HepG2 (cell line): ENCODE results near the gene SEPTIN5. TPM values are rescaled to one million over a fixed set of nuclear protein-coding genes. Genes with fewer than 3 reads are reported as not detected.

Experiments
- ATAC-seq: fragments of 200-7000 bp; cut with Tn5 transposase; 3 replicates; pipeline ENCODE4 v1.9.1; 2020; ENCODE audit warnings: mild to moderate bottlenecking, moderate library complexity
- BruUV-seq: library from RNA; stranded (reverse); fragments of 400-500 nt; replicated peaks from 2 replicates; lab custom pipeline; 2021; lab: Mats Ljungman, UMichigan
- CTCF ChIA-PET: fragments of 300-600 bp; formaldehyde crosslinking; extraction: SDS; loops from one replicate; lab custom pipeline; 2021; ENCODE audit warnings: low total read pairs, inconsistent platforms, low intra/inter-chr PET ratio; lab: Yijun Ruan, JAX
- POLR2A ChIA-PET: fragments of 350-600 bp; sonication (Branson Sonifier 250); formaldehyde crosslinking; loops from one replicate; lab custom pipeline; 2020; ENCODE audit warnings: antibody characterized with exemption, inconsistent platforms; lab: Yijun Ruan, JAX
- DNase-seq: peaks from one replicate; pipeline ENCODE4 v3.0.0-alpha.2; 2015; ENCODE audit warnings: low spot score
- FAIRE-seq: peaks from 3 replicates; lab custom pipeline; 2011; peaks lifted over from hg19 to GRCh38; lab: Jason Lieb, UNC
- H2AFZ ChIP-seq: one replicate; pipeline ENCODE4 v1.6.1; 2011; ENCODE audit warnings: low read length, inconsistent platforms
- H3K27ac ChIP-seq: fragments of 300-600 bp; 3 replicates; pipeline ENCODE4 v1.8.0; 2011; ENCODE audit warnings: mixed run types, mild to moderate bottlenecking, mixed read lengths, low read length, inconsistent platforms; ENCODE audit not compliant: insufficient read depth; ENCODE audit errors: extremely low read length
- H3K27me3 ChIP-seq, 2 experiments: fragments of 200-600 bp in 1 of 2; 2 replicates in 1 of 2; 3 replicates in 1 of 2; pipeline versions ENCODE4 v1.6.0 to v1.8.0; 2011; ENCODE audit warnings: low read length in 2 of 2, mild to moderate bottlenecking in 2 of 2, moderate library complexity in 2 of 2, inconsistent platforms in 1 of 2; ENCODE audit not compliant: insufficient read depth in 2 of 2, control insufficient read depth in 1 of 2
- H3K36me3 ChIP-seq, 2 experiments: fragments of 200-600 bp in 1 of 2; replicated peaks in 1 of 2; 2 replicates in 1 of 2; 3 replicates in 1 of 2; pipeline versions ENCODE4 v1.5.1 to v1.8.0; 2011; ENCODE audit warnings: low read length in 2 of 2, inconsistent platforms in 1 of 2; ENCODE audit not compliant: insufficient read depth in 2 of 2, control insufficient read depth in 1 of 2
- H3K4me1 ChIP-seq: 2 replicates; pipeline ENCODE4 v1.5.1; 2012; ENCODE audit warnings: low read length, inconsistent platforms; ENCODE audit not compliant: insufficient read depth
- H3K4me2 ChIP-seq: 2 replicates; pipeline ENCODE4 v1.6.0; 2011; ENCODE audit warnings: low read depth, low read length, inconsistent platforms
- H3K4me3 ChIP-seq, 3 experiments: fragments of 200-600 bp in 1 of 3; sonication (generic), shearing (Covaris generic) in 1 of 3; replicated peaks in 1 of 3; 2 replicates each; pipeline ENCODE4 v1.5.1; 2011 to 2016; ENCODE audit warnings: low read length in 3 of 3, inconsistent platforms in 2 of 3, low read depth in 2 of 3, mild to moderate bottlenecking in 2 of 3, control low read depth in 1 of 3, mixed read lengths in 1 of 3; ENCODE audit not compliant: insufficient read depth in 1 of 3
- H3K79me2 ChIP-seq: one replicate; pipeline ENCODE4 v1.6.1; 2011; ENCODE audit warnings: low read length, inconsistent platforms; ENCODE audit not compliant: insufficient read depth
- H3K9ac ChIP-seq: 2 replicates; pipeline ENCODE4 v1.6.0; 2011; ENCODE audit warnings: mild to moderate bottlenecking, low read depth, low read length, inconsistent platforms; ENCODE audit not compliant: insufficient read depth
- H3K9me3 ChIP-seq: 2 replicates; pipeline ENCODE4 v1.5.1; 2012; ENCODE audit warnings: mild to moderate bottlenecking, low read length
- H4K20me1 ChIP-seq: 2 replicates; pipeline ENCODE4 v1.6.0; 2011; ENCODE audit warnings: inconsistent platforms, mild to moderate bottlenecking, low read length, moderate library complexity; ENCODE audit not compliant: insufficient read depth
- FOSL1 ChIP-seq: sonication (generic); formaldehyde crosslinking; IDR thresholded peaks from 2 replicates; pipeline ENCODE4 v1.9.0; 2021; ENCODE audit warnings: missing genetic modification reagents, borderline replicate concordance
- GPN1 ChIP-seq: sonication (generic); formaldehyde crosslinking; IDR thresholded peaks from 2 replicates; pipeline ENCODE4 v1.5.1; 2020; ENCODE audit warnings: missing genetic modification reagents, borderline replicate concordance
- MZF1 ChIP-seq: sonication (generic); formaldehyde crosslinking; IDR thresholded peaks from 2 replicates; pipeline ENCODE4 v1.8.1; 2023; ENCODE audit warnings: mild to moderate bottlenecking, missing genetic modification reagents, borderline replicate concordance
- REL ChIP-seq: sonication (generic); formaldehyde crosslinking; conservative IDR thresholded peaks from 2 replicates; pipeline ENCODE4 v1.8.0; 2022; ENCODE audit warnings: mild to moderate bottlenecking, missing genetic modification reagents, moderate library complexity
- RFX1 ChIP-seq: fragments of 450-650 bp; IDR thresholded peaks from 2 replicates; pipeline ENCODE4 v1.6.1; 2017
- ZNF432 ChIP-seq: sonication (generic); formaldehyde crosslinking; IDR thresholded peaks from 2 replicates; pipeline ENCODE4 v1.5.0; 2020; ENCODE audit warnings: missing genetic modification reagents, mild to moderate bottlenecking, borderline replicate concordance
- ZNF746 ChIP-seq: sonication (generic); formaldehyde crosslinking; IDR thresholded peaks from 2 replicates; pipeline ENCODE4 v1.8.0; 2022; ENCODE audit warnings: mild to moderate bottlenecking, missing genetic modification reagents
- ZNF792 ChIP-seq: IDR thresholded peaks from 2 replicates; pipeline ENCODE4 v1.6.1; 2016
- WGBS: methylation state at CpG from one replicate; pipeline ENCODE4 v1.1.6; 2017; ENCODE audit warnings: low lambda C conversion rate; 5-methylcytosine and 5-hydroxymethylcytosine counted together
- in situ Hi-C: cut with HindIII; loops from 2 replicates; pipeline ENCODE4 v1.10.0; 2017; ENCODE audit warnings: low pct_unique_long_range_greater_than_20kb; ENCODE audit not compliant: extremely low pct_ligation_motif_present
- intact Hi-C: fragments of 100-400 bp; cut with micrococcal nuclease; formaldehyde crosslinking; loops from one replicate; pipeline ENCODE4 v1.10.0; 2022; ENCODE audit not compliant: unreplicated experiment
- polyA plus RNA-seq, 8 experiments: library from polyadenylated mRNA; depleted of rRNA in 3 of 8; stranded (reverse) in 7 of 8; unstranded in 1 of 8; fragments of >200 nt; fragmentation: Illumina TruSeq in 4 of 8; extraction: Trizol in 4 of 8; gene quantifications; 2 replicates each; pipeline versions ENCODE4 v1.2.1 to v1.2.3, GENCODE V29; 2011 to 2016; ENCODE audit warnings: low read depth in 4 of 8, missing spikeins in 1 of 8, mixed read lengths in 1 of 8; ENCODE audit not compliant: insufficient read depth in 1 of 8
- total RNA-seq, 5 experiments: library from RNA; depleted of rRNA; stranded (reverse); fragments of >200 nt; fragmentation: Illumina TruSeq; extraction: Trizol; gene quantifications; 2 replicates each; pipeline ENCODE4 v1.2.3, GENCODE V29; 2016; ENCODE audit warnings: low read depth in 1 of 5
- TF ChIP-seq, protein P1 (sequence below): sonication (generic); formaldehyde crosslinking; IDR thresholded peaks from 2 replicates; pipeline ENCODE4 v1.9.0; 2021; ENCODE audit warnings: missing genetic modification reagents, borderline replicate concordance
- TF ChIP-seq, protein P2 (sequence below): sonication (generic); formaldehyde crosslinking; IDR thresholded peaks from 2 replicates; pipeline ENCODE4 v1.4.0; 2020; ENCODE audit warnings: missing genetic modification reagents
- TF ChIP-seq, protein P3 (sequence below): fragments of 450-650 bp; IDR thresholded peaks from 2 replicates; pipeline ENCODE4 v1.6.1; 2017
- TF ChIP-seq, protein P4 (sequence below): conservative IDR thresholded peaks from 2 replicates; pipeline ENCODE4 v1.6.1; 2018; ENCODE audit warnings: missing genetic modification reagents

Gene SEPTIN5
- total and polyA plus RNA-seq, 2 of the 13 experiments (the other 11 are each of a cell fraction or from before 2014, with no cell fraction given) = 0.33 TPM; not detected in 1

DNA sequence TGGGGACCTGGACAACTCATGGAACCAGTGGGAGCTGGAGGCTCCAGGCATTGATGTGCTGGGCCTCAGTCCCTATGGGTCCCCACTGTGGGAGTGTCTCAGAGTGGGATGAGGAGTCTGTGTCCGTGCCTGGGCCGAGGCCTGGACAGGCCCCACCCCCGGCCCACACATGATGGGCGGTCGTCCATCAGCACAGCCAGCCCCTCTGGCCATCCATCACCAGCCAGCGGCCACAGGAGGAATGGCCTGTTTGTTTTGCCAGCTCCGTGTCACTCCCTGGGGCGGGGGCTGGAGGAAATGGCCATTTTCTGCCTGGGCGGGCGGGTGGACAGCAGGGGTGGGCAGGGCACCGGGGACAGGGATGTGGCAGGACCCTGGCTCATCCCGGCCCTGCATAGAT is 33.2 kb downstream of the SEPTIN5 start:
- WGBS = 0% methylated on average over 2 of the region's 12 CpGs
- Histone ChIP-seq H3K9ac (no peak overlapping the region), H3K9me3 (no peaks in the 10 kb centered on the region), H3K79me2 (no peaks in the 10 kb centered on the region), H3K36me3 (no peaks in the 10 kb centered on the region), H3K4me1 (0 out of 2 replicates have a peak, but pooled peaks cover 6% of the 10 kb centered on the region), H3K27ac (no peak overlapping the region), H2AFZ (no peak overlapping the region), H3K4me3 (no peak overlapping the region), H3K27me3 (peaks cover 26 to 94% of the 10 kb centered on the region in 2 experiments; a peak in 4 of 5 replicates), H4K20me1 (no peaks in the 10 kb centered on the region), H3K4me2 (no peak overlapping the region)
- no TSS peak for BruUV-seq
- no peak for FAIRE-seq
- ChIA-PET CTCF (no interaction called here), POLR2A (no interaction called here)
- in situ Hi-C loops = no loop called here
- intact Hi-C loops = no loop called here
- TF ChIP-seq GPN1 (CRISPR knock-in tag) = no peak
- TF ChIP-seq RFX1 = no peak
- TF ChIP-seq, protein P1, sequence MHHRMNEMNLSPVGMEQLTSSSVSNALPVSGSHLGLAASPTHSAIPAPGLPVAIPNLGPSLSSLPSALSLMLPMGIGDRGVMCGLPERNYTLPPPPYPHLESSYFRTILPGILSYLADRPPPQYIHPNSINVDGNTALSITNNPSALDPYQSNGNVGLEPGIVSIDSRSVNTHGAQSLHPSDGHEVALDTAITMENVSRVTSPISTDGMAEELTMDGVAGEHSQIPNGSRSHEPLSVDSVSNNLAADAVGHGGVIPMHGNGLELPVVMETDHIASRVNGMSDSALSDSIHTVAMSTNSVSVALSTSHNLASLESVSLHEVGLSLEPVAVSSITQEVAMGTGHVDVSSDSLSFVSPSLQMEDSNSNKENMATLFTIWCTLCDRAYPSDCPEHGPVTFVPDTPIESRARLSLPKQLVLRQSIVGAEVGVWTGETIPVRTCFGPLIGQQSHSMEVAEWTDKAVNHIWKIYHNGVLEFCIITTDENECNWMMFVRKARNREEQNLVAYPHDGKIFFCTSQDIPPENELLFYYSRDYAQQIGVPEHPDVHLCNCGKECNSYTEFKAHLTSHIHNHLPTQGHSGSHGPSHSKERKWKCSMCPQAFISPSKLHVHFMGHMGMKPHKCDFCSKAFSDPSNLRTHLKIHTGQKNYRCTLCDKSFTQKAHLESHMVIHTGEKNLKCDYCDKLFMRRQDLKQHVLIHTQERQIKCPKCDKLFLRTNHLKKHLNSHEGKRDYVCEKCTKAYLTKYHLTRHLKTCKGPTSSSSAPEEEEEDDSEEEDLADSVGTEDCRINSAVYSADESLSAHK (CRISPR knock-in tag) = no peak
- TF ChIP-seq ZNF792 (CRISPR knock-in tag) = no peak
- TF ChIP-seq, protein P2, sequence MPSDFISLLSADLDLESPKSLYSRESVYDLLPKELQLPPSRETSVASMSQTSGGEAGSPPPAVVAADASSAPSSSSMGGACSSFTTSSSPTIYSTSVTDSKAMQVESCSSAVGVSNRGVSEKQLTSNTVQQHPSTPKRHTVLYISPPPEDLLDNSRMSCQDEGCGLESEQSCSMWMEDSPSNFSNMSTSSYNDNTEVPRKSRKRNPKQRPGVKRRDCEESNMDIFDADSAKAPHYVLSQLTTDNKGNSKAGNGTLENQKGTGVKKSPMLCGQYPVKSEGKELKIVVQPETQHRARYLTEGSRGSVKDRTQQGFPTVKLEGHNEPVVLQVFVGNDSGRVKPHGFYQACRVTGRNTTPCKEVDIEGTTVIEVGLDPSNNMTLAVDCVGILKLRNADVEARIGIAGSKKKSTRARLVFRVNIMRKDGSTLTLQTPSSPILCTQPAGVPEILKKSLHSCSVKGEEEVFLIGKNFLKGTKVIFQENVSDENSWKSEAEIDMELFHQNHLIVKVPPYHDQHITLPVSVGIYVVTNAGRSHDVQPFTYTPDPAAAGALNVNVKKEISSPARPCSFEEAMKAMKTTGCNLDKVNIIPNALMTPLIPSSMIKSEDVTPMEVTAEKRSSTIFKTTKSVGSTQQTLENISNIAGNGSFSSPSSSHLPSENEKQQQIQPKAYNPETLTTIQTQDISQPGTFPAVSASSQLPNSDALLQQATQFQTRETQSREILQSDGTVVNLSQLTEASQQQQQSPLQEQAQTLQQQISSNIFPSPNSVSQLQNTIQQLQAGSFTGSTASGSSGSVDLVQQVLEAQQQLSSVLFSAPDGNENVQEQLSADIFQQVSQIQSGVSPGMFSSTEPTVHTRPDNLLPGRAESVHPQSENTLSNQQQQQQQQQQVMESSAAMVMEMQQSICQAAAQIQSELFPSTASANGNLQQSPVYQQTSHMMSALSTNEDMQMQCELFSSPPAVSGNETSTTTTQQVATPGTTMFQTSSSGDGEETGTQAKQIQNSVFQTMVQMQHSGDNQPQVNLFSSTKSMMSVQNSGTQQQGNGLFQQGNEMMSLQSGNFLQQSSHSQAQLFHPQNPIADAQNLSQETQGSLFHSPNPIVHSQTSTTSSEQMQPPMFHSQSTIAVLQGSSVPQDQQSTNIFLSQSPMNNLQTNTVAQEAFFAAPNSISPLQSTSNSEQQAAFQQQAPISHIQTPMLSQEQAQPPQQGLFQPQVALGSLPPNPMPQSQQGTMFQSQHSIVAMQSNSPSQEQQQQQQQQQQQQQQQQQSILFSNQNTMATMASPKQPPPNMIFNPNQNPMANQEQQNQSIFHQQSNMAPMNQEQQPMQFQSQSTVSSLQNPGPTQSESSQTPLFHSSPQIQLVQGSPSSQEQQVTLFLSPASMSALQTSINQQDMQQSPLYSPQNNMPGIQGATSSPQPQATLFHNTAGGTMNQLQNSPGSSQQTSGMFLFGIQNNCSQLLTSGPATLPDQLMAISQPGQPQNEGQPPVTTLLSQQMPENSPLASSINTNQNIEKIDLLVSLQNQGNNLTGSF = no peak
- TF ChIP-seq ZNF432 = no peak
- TF ChIP-seq, protein P3, sequence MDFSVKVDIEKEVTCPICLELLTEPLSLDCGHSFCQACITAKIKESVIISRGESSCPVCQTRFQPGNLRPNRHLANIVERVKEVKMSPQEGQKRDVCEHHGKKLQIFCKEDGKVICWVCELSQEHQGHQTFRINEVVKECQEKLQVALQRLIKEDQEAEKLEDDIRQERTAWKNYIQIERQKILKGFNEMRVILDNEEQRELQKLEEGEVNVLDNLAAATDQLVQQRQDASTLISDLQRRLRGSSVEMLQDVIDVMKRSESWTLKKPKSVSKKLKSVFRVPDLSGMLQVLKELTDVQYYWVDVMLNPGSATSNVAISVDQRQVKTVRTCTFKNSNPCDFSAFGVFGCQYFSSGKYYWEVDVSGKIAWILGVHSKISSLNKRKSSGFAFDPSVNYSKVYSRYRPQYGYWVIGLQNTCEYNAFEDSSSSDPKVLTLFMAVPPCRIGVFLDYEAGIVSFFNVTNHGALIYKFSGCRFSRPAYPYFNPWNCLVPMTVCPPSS = no peak
- no peak for TF ChIP-seq MZF1
- TF ChIP-seq, protein P4, sequence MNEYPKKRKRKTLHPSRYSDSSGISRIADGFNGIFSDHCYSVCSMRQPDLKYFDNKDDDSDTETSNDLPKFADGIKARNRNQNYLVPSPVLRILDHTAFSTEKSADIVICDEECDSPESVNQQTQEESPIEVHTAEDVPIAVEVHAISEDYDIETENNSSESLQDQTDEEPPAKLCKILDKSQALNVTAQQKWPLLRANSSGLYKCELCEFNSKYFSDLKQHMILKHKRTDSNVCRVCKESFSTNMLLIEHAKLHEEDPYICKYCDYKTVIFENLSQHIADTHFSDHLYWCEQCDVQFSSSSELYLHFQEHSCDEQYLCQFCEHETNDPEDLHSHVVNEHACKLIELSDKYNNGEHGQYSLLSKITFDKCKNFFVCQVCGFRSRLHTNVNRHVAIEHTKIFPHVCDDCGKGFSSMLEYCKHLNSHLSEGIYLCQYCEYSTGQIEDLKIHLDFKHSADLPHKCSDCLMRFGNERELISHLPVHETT (CRISPR knock-in tag) = no peak
- no peak for TF ChIP-seq FOSL1
- TF ChIP-seq REL = no peak
- no peak for TF ChIP-seq ZNF746 (CRISPR knock-in tag)
- DNase-seq = no peak
- no peak for ATAC-seq
